ENCODE measurements around the gene CNTN2.

Gene CNTN2

GRCh38 chr1:205054013-205054412 lies 11.0 kb downstream of the CNTN2 start:
- no peak for DNase-seq (ENCODE audit: low read depth in 2 of 2)

DNA sequence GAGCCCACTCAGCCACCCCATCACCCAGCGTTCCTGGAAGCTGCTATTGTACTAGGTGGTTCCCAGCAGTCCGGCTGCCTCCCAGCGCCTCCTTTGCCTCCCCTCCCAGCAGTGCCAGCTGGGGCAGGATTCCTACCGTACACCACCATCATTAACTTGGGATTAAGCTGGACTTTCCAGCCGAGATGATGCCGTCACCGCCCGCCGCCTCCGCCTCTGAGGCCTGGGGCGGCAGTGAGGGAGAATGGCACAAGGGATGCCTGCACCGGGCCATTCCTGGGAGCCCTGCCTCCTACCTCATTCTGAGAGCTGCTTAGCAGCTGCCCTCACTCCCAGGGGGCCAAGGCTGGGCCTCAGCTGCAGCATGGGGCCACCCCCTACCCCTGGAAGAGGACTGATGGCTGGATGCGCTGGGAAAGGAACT lies 13.2 kb downstream of the CNTN2 start:
- DNase-seq (ENCODE audit: low read depth in 2 of 2), result no peak

DNA sequence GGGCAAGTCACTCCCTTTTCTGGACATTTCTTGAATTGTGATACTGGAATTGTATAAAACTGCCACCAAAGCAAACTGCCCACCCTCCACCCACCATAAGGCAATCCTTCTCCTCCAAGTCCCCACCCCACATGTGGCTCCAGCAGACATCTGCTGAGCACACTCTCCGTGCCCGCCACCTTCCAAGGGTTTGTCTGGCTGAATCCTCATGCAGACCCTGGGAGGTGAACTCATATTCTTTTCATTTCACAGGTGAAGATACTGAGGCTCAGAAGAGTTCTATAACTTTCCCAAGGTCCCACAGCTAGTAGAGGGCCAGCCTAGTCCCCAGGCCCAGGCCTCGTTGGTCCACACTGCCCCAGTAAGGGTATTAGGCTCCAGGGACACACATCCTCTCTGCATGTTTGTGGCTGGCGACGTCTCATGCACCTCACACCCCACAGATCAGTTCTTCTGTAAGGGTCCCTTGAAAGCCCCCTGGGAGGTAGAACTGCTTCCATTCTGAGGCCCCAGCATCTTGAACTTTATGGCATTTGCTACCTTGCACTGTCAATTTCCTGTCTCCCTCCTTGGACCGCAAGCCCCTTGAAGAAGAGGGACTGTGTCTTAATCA lies 14.1 kb downstream of the CNTN2 start:
- DNase-seq (ENCODE audit: low read depth in 2 of 2), result no peak

DNA sequence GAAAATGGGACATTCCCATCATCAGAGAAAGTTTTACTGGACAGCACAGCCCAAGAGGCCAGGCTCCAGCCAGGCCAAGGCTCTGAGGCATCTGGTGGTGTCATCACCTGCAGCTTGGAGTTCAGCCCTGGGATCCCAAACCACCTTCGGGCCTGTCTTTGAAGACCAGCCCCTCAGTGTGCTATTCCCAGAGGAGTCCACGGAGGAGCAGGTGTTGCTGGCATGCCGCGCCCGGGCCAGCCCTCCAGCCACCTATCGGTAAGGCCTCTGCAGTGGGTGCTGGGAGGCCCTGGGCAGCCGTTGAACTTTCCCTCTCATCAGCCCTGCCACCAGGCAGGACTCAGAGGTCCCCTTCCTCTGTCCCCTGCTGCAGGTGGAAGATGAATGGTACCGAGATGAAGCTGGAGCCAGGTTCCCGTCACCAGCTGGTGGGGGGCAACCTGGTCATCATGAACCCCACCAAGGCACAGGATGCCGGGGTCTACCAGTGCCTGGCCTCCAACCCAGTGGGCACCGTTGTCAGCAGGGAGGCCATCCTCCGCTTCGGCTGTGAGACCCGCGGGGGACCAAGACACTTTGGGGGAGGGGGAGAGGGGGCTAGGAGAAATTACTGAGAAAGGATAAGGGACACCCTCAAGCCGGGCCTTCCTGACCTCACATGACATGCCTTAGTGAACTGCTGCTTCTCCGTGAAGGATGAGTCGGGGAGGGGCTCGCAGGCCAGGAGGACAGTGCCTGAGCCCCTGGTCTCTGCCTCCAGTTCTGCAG lies 15.0 kb downstream of the CNTN2 start:
- no peak for DNase-seq (ENCODE audit: low read depth in 2 of 2)

DNA sequence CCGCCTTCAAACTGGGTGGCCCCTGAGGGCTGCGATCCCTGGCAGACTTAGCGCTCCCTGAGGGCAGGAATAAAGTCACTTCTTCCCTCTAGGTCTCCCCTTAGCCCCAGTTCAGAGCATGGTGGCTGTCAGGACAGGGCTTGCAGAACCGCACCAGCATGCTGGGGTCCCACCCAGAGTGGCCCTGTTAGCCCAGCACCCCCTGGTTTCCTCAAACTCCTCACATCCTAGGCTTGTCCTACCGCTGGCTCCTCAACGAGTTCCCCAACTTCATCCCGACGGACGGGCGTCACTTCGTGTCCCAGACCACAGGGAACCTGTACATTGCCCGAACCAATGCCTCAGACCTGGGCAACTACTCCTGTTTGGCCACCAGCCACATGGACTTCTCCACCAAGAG lies 15.8 kb downstream of the CNTN2 start:
- DNase-seq (ENCODE audit: low read depth in 2 of 2), result no peak

DNA sequence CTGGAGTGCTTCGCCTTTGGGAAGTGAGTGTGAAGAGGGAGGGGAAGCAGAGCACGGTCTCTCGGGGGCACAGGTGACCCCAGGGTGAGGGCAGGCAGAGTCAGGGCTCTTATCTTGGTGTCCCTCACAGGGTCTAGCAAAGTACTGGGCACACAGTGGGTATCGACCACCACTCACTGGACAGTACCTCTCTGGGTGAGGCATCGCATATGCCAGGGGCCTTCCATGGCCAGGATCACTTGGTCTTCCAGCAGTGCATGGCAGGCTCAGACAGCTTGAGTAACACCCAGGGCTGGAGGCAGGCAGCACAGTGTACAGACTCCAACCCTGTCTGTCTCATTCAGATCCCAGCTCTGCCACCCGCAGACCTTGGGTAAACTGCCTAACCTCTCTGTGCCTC lies 16.6 kb downstream of the CNTN2 start:
- no peak for DNase-seq (ENCODE audit: low read depth in 2 of 2)

GRCh38 chr1:205060746-205061145 lies 17.7 kb downstream of the CNTN2 start:
- DNase-seq (ENCODE audit: low read depth in 2 of 2), result no peak

DNA sequence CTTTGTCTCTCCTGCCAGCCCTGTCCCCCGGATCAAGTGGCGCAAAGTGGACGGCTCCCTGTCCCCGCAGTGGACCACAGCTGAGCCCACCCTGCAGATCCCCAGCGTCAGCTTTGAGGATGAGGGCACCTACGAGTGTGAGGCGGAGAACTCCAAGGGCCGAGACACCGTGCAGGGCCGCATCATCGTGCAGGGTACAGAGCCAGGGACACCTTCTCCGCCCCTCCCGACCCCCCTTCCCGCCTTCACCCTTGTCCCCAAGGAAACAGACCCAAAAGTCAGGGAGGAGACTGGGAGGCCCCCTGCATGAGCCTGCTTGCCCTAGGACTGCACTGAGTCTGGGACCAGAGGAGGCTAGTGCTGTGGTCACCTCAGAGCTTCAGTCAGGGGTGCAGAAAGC lies 18.2 kb downstream of the CNTN2 start:
- DNase-seq (ENCODE audit: low read depth in 2 of 2), result no peak

GRCh38 chr1:205061665-205062069 lies 18.7 kb downstream of the CNTN2 start:
- DNase-seq (ENCODE audit: low read depth in 2 of 2), result peak; percentile 18 to 41

- no peak for DNase-seq (ENCODE audit: low read depth in 2 of 2)
Observed at GRCh38 chr1:205062319-205062718, 19.3 kb downstream of the CNTN2 start.

GRCh38 chr1:205062895-205063294 lies 19.9 kb downstream of the CNTN2 start:
- DNase-seq (ENCODE audit: low read depth in 2 of 2), result no peak

- DNase-seq (ENCODE audit: low read depth in 2 of 2), result no peak
Observed at GRCh38 chr1:205064301-205064700, 21.3 kb downstream of the CNTN2 start.

GRCh38 chr1:205064741-205065316 lies 21.8 kb downstream of the CNTN2 start:
- no peak for DNase-seq (ENCODE audit: low read depth in 2 of 2)

GRCh38 chr1:205065666-205066065 lies 22.7 kb downstream of the CNTN2 start:
- DNase-seq (ENCODE audit: low read depth in 2 of 2), result no peak

- no peak for DNase-seq (ENCODE audit: low read depth in 2 of 2)
Observed at GRCh38 chr1:205066141-205066818, 23.3 kb downstream of the CNTN2 start.

GRCh38 chr1:205067031-205067430 lies 24.0 kb downstream of the CNTN2 start:
- no peak for DNase-seq (ENCODE audit: low read depth in 2 of 2)

GRCh38 chr1:205068001-205068400 lies 25.0 kb downstream of the CNTN2 start:
- DNase-seq (ENCODE audit: low read depth in 2 of 2), result no peak

- DNase-seq (ENCODE audit: low read depth in 2 of 2), result no peak
Observed at GRCh38 chr1:205068457-205069040, 25.5 kb downstream of the CNTN2 start.

- no peak for DNase-seq (ENCODE audit: low read depth in 2 of 2)
Observed at GRCh38 chr1:205069371-205070125, 26.5 kb downstream of the CNTN2 start.

DNA sequence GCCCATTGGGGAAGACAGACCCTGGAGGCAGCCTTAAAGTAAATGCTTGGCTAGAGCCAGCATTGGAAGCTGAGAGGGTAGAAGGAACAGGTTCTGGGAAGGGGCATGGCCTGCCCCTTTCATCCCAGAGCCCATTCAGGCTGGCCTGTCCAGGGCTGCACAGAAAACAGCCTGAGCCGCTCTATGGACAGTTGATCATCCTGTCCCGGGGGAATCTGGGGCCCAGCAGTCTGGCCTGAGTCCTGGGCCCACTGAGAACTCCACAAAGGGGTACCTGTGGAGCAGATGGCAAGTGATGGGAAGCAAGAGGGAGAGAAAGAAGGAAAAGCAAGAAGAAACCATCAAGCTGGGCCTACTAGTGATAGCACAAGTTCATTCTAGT lies 28.0 kb downstream of the CNTN2 start:
- no peak for DNase-seq (ENCODE audit: low read depth in 2 of 2)

GRCh38 chr1:205071801-205072200 lies 28.8 kb downstream of the CNTN2 start:
- DNase-seq (ENCODE audit: low read depth in 2 of 2), result no peak

- DNase-seq (ENCODE audit: low read depth in 2 of 2), result no peak
Observed at GRCh38 chr1:205072286-205072685, 29.3 kb downstream of the CNTN2 start.
